SK-N-MC (cell line): Measurements from ENCODE around the gene TMED10.

ENCODE experiments used
- DNase-seq: peaks from one replicate; pipeline ENCODE4 v3.0.0-alpha.2; 2011; ENCODE audit warnings: low read depth, low spot score
- H3K27ac ChIP-seq: fragments of 200-600 bp; sonication (generic); 2 replicates; pipeline ENCODE4 v1.5.1; 2016; ENCODE audit warnings: mixed run types
- H3K36me3 ChIP-seq: fragments of 200-600 bp; sonication (generic); 2 replicates; pipeline ENCODE4 v1.6.1; 2017; ENCODE audit warnings: antibody characterized with exemption, low read length, mixed read lengths; ENCODE audit not compliant: insufficient read depth
- H3K4me3 ChIP-seq: fragments of 200-600 bp; sonication (generic); 2 replicates; pipeline ENCODE4 v1.5.1; 2016
- H3K9ac ChIP-seq: fragments of 200-600 bp; sonication (generic); 2 replicates; pipeline ENCODE4 v1.8.0; 2017; ENCODE audit warnings: mixed run types, mixed read lengths; ENCODE audit not compliant: insufficient read length
- H3K9me3 ChIP-seq: fragments of 200-600 bp; sonication (generic); 2 replicates; pipeline ENCODE4 v1.6.1; 2017; ENCODE audit warnings: low read depth, mild to moderate bottlenecking, antibody characterized with exemption, low read length, moderate library complexity, mixed read lengths
- EZH2 ChIP-seq: fragments of 200-600 bp; sonication (generic); IDR thresholded peaks from one replicate; pipeline ENCODE4 v1.6.1; 2017; ENCODE audit warnings: antibody characterized with exemption
- FOXP2 ChIP-seq: optimal IDR thresholded peaks from 2 replicates; pipeline ENCODE3; 2011; ENCODE audit warnings: mild to moderate bottlenecking, moderate library complexity; ENCODE audit not compliant: insufficient read depth; ENCODE audit errors: extremely low read length, control extremely low read depth
- POLR2AphosphoS5 ChIP-seq: IDR thresholded peaks from 2 replicates; pipeline ENCODE4 v1.6.1; 2012; ENCODE audit warnings: mild to moderate bottlenecking, low read depth, low read length, borderline replicate concordance

Gene TMED10

DNA sequence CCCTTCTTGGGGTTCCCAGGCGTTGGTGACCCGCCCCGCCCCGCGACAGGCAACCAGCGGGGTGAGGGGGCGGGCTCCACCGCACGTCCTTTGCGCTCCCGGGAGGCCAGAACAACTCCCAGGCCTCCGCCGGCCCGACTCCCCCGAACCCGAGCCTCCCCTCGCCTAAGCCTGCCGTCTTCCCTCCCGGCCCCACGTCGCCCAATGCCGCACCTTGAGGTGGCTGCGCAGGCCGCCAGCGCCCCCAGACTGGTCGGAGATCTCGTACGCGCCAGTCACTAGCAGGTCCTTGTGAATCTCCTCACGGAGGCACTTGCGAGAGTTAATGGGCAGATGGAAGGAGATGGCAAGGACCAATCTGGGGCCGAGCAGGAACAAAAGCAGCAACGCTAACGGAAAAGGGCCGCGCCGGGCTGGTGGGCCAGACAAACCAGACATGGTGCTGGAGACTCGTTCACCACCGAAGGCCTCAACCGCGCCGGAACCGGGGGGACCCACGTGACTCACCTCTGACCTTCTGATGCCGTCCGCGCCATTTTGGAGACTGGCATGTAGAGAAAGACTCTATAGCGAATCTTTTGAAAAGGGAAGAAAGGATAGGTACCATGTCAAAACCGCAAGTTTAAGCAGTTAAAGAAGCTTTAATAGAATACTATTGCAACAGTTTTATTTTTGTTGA is at the start of gene TMED10:
Gene TMED10, minus strand, starts transcription at position 471 of the 679 bp plus-strand sequence. Its CDS starts 33 bp downstream, at position 438.
- no peak for DNase-seq
- H3K4me3 ChIP-seq = peak within 1 kb of the TSS; percentile 91
- TF ChIP-seq POLR2AphosphoS5 (peak; percentile 58; the same call in 1 of the 2 replicates), FOXP2 (no peak)

DNA sequence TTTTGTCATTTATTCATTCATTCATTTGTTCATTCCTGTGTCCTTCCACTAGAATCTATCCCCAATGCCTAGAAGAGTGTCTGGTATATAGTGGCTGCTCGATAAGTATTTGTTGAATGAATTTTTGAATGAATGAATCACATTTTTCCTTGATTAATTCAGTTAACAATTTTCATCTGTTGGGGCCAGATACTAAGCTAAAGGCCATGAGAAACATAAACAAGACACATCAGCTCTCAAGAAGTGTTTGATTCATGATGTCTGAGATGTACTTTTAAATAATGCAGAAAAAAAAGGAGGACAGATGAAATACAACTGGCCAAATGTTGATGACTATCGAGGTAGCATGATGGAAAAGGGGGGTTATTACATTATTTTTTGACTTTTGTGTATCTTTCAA is 48.1 kb upstream of the TMED10 start:
- no peak for DNase-seq
- Histone ChIP-seq H3K9ac (no peak overlapping the region), H3K27ac (no peak overlapping the region), H3K9me3 (no peaks in the 10 kb centered on the region), H3K4me3 (no peak overlapping the region), H3K36me3 (no peaks in the 10 kb centered on the region)
- TF ChIP-seq POLR2AphosphoS5 = no peak
- TF ChIP-seq EZH2 = no peak
- no peak for TF ChIP-seq FOXP2

More for the DNA sequence above, at the start of gene TMED10:
- peak within 1 kb of the TSS; percentile 98 for H3K27ac ChIP-seq
- H3K9ac ChIP-seq = peak within 1 kb of the TSS; percentile 94
- no peaks in the 10 kb centered on the region for H3K9me3 ChIP-seq
- H3K36me3 ChIP-seq = no peaks in the 10 kb centered on the region; the same call in 1 of the 2 replicates

DNA sequence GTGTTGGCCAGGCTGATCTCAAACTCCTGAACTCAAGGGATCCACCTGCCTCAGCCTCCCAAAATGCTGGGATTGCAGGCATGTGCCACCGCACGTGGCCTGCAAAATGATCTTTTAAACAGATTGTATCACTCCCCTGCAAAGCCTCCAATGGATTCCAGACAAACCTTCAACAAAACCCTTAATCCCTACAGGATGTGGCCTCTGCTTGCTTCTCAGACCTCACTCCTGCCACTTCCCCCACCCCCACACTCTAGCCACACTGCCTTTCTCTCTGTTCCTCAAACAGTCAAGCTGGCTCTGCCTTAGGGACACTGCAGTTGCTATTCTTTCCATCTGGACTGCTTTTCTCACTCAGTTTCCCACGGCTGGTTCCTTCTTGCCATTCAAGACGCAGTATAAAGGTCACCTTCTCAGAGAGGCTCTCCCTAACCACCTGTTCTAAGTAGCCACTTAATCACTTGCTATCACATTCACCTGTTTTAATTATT is 47.3 kb upstream of the TMED10 start:
- no peak overlapping the region for H3K27ac ChIP-seq
- no peak overlapping the region for H3K9ac ChIP-seq
- H3K36me3 ChIP-seq = no peaks in the 10 kb centered on the region
- no peak overlapping the region for H3K4me3 ChIP-seq
- H3K9me3 ChIP-seq = no peaks in the 10 kb centered on the region
- DNase-seq = no peak
- TF ChIP-seq EZH2 = no peak

DNA sequence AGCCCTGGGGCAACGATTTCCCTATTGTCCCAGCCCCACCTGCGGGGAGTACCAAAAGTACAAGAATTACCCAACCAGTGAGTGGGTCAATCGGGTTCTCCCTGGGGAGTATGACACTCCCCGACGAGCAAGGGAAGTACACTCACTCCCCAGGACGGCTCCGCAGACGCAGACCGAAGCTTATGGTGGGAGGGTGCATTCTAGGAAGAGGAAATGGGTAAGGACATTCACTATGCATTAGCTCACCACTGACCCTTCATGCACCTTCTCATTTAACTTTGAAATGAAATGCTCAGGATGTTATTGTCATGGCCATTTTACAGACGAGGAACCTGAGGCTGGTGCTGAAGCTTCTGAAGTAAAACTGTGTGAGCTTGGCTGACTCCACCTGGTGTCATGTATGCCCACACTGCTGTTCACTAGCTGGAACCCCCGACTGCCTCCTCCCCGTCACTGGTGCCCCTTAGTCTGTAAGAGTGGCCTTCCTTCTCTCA is 45.8 kb upstream of the TMED10 start:
- H3K27ac ChIP-seq = no peak overlapping the region
- no peak overlapping the region for H3K9ac ChIP-seq
- TF ChIP-seq EZH2 = no peak
- TF ChIP-seq POLR2AphosphoS5 = no peak
- TF ChIP-seq FOXP2 = no peak
- no peaks in the 10 kb centered on the region for H3K36me3 ChIP-seq
- no peaks in the 10 kb centered on the region for H3K9me3 ChIP-seq
- DNase-seq = no peak
- no peak overlapping the region for H3K4me3 ChIP-seq

DNA sequence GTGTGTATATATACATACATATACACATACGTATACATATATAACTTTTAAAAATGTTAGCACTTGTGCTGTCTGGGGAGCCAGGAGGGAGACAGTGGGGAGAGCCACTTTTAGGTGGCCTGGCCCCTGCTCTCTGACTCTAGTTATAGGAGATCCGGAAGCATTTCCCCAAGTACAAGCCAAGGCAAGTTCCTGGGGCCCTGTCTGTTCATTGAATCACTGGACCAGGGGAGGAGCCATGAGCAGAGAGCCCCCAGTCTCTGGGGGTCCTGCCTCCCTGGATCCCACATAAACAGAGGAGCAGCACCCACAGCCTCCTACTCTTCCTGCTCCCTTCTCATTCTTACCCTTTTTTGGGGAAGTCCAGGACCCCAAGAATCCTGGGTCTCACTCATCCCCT is 45.4 kb upstream of the TMED10 start:
- Histone ChIP-seq H3K9ac (no peak overlapping the region), H3K9me3 (no peaks in the 10 kb centered on the region), H3K27ac (no peak overlapping the region), H3K36me3 (no peaks in the 10 kb centered on the region), H3K4me3 (no peak overlapping the region)
- DNase-seq = no peak
- no peak for TF ChIP-seq POLR2AphosphoS5
- no peak for TF ChIP-seq FOXP2
- no peak for TF ChIP-seq EZH2

DNA sequence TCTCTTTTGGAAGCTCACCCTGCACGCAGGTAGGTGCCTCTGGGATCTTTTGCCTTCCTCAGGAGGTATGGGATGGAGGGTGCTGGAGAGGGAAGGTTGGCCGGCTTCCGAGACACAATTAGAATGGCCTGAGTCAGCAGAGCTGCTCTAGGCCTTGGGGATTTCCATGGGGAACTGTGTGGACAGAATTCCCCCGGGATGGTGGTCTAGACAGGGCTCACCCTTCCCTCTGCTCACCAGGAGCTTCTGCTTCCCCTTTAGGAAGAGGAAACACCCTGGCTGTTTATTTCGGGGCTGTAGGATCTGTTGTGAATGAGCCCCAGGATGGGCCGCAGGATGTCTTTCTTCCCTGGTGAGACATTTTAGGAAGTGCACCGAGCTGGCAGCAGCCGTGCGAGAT is 43.7 kb upstream of the TMED10 start:
- H3K36me3 ChIP-seq = no peaks in the 10 kb centered on the region
- no peaks in the 10 kb centered on the region for H3K9me3 ChIP-seq
- TF ChIP-seq POLR2AphosphoS5 = no peak
- TF ChIP-seq EZH2 = no peak
- no peak for TF ChIP-seq FOXP2
- no peak for DNase-seq
- H3K4me3 ChIP-seq = no peak overlapping the region
- H3K27ac ChIP-seq = no peak overlapping the region
- no peak overlapping the region for H3K9ac ChIP-seq

DNA sequence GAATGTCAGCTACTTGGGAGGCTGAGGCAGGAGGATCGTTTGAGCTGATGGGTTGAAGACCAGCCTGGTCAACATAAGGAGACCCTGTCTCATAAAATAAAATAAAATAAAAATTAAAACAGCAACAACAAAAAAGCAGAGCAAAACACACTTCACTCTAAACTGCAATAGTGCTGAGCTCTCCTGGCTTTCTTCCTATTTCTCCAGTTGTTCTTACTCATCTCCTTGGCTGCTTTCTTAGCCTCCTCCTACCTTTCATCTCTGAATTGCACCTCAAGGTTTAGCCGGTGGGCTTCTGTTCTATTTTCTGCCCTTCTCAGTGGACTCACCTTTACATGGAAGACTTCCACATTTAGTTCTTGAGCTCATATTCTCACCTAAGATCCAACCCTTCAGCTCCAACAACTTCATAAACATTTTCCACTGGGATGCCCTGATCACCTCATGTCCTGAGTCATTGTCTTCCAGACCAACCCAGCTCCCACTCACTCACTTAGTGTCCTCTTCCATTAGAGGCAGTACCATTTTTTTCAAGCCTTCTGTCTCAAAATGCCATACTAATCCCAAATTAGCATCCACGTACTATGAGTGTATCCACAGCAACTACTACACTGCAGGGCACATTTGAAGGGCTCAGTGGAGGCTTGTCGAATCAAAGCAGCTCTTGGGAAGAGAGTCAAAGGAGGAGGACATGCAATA is 41.2 kb upstream of the TMED10 start:
- Histone ChIP-seq H3K27ac (no peak overlapping the region), H3K36me3 (no peaks in the 10 kb centered on the region), H3K4me3 (no peak overlapping the region), H3K9ac (no peak overlapping the region), H3K9me3 (no peaks in the 10 kb centered on the region)
- TF ChIP-seq EZH2 = no peak
- no peak for TF ChIP-seq FOXP2
- no peak for TF ChIP-seq POLR2AphosphoS5
- DNase-seq = no peak

DNA sequence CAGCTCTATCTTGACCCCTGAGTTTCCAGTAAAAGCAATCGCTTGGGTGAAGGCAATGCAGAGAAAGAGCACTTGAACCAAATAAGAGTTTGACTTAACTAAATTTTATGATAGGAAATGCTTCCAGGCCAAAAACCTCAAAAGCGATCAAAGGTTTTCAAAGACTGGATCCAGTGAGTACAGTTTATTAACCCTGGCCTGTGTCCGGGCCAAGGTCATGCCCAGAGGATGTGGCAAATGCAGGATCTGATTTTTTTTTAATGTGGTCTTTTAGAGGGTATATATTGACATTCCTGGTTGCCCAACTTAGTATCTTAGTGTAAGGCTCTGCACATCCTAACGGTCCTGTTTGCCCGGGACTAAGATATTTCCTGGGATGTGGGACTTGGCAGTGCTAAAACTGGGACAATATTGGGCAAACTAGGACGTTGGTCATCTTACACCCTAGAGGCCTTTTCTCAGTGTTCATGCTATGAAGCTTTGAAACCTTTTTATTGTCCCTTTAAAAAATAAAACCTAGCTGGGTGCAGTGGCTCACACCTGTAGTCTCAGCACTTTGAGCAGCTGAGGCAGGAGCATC is 40.1 kb upstream of the TMED10 start:
- TF ChIP-seq EZH2 (no peak), POLR2AphosphoS5 (no peak), FOXP2 (no peak)
- Histone ChIP-seq H3K27ac (no peak overlapping the region), H3K36me3 (no peaks in the 10 kb centered on the region), H3K9me3 (no peaks in the 10 kb centered on the region), H3K4me3 (no peak overlapping the region), H3K9ac (no peak overlapping the region)
- no peak for DNase-seq
